Body of pancreas (tissue), 4 donors: ENCODE measurements around the gene RPS4Y1.
"Not testable (repeated sequence)": the region's sequence is repeated elsewhere in the genome, so short reads cannot be mapped to it uniquely, and the experiment has no call there.

Experiments used
- CTCF ChIP-seq, 7 experiments: fragments of 450-650 bp in 4 of 7; fragments of 200-600 bp in 3 of 7; sonication (generic) in 3 of 7; IDR thresholded peaks; one replicate each; pipeline ENCODE4 v1.5.1; 2016 to 2019; ENCODE audit warnings: antibody characterized with exemption in 7 of 7
- POLR2A ChIP-seq, 3 donors: fragments of 450-650 bp; IDR thresholded peaks; one replicate each; pipeline ENCODE4 v1.6.1; 2016; ENCODE audit warnings: antibody characterized with exemption in 3 of 3, mild to moderate bottlenecking in 2 of 3

- not testable (repeated sequence) for TF ChIP-seq POLR2A, CTCF (IDR thresholded peaks at IDR 0.05)
These were observed 30.8 kb downstream of the RPS4Y1 start for GRCh38 chrY:2872234-2872633.
